Mucosa of gallbladder (tissue), 1 donor: ENCODE measurements around the gene ZNF496. TPM values are rescaled to one million over a fixed set of nuclear protein-coding genes. Genes with fewer than 3 reads are reported as not detected.

Experiments
- total RNA-seq: library from RNA; stranded (reverse); gene quantifications from one replicate; pipeline ENCODE4 v1.2.1, GENCODE V29; 2021
- donor health status: DM: no; HTN: no; CAD: no.

The ZNF496 gene
- total RNA-seq, 1 donor from 2014 or later = 20.6 TPM

Other genes starting within 250 kb of the ZNF496 start
- 7.0 TPM for gene ZNF669, start 227.5 kb downstream of the ZNF496 start, total RNA-seq
- 34.2 TPM for gene ZNF124, start 159.8 kb downstream of the ZNF496 start, total RNA-seq
- not detected for gene VN1R5, start 75.8 kb downstream of the ZNF496 start, total RNA-seq
- 5.6 TPM for gene NLRP3, start 84.3 kb upstream of the ZNF496 start, total RNA-seq
- not detected for gene OR2B11, start 126.2 kb upstream of the ZNF496 start, total RNA-seq
- gene OR2C3, start 204.6 kb upstream of the ZNF496 start, total RNA-seq = 0.03 TPM
- 1.3 TPM for gene GCSAML, start 217.3 kb upstream of the ZNF496 start, total RNA-seq